HepG2 (cell line): ENCODE measurements around the gene FAM229A. TPM values are rescaled to one million over a fixed set of nuclear protein-coding genes. Genes with fewer than 3 reads are reported as not detected.
A peak's percentile ranks its signal among the peaks of the same experiment; 100 is the strongest.

ENCODE experiments used
- ATAC-seq: fragments of 200-7000 bp; cut with Tn5 transposase; 3 replicates; pipeline ENCODE4 v1.9.1; 2020; ENCODE audit warnings: mild to moderate bottlenecking, moderate library complexity
- BruUV-seq: library from RNA; stranded (reverse); fragments of 400-500 nt; replicated peaks from 2 replicates; lab custom pipeline; 2021; lab: Mats Ljungman, UMichigan
- CTCF ChIA-PET: fragments of 300-600 bp; formaldehyde crosslinking; extraction: SDS; loops from one replicate; lab custom pipeline; 2021; ENCODE audit warnings: low total read pairs, inconsistent platforms, low intra/inter-chr PET ratio; lab: Yijun Ruan, JAX
- POLR2A ChIA-PET: fragments of 350-600 bp; sonication (Branson Sonifier 250); formaldehyde crosslinking; loops from one replicate; lab custom pipeline; 2020; ENCODE audit warnings: antibody characterized with exemption, inconsistent platforms; lab: Yijun Ruan, JAX
- DNase-seq: peaks from one replicate; pipeline ENCODE4 v3.0.0-alpha.2; 2015; ENCODE audit warnings: low spot score
- FAIRE-seq: peaks from 3 replicates; lab custom pipeline; 2011; peaks lifted over from hg19 to GRCh38; lab: Jason Lieb, UNC
- H2AFZ ChIP-seq: one replicate; pipeline ENCODE4 v1.6.1; 2011; ENCODE audit warnings: low read length, inconsistent platforms
- H3K27ac ChIP-seq: fragments of 300-600 bp; 3 replicates; pipeline ENCODE4 v1.8.0; 2011; ENCODE audit warnings: mixed run types, mild to moderate bottlenecking, mixed read lengths, low read length, inconsistent platforms; ENCODE audit not compliant: insufficient read depth; ENCODE audit errors: extremely low read length
- H3K27me3 ChIP-seq, 2 experiments: fragments of 200-600 bp in 1 of 2; 2 replicates in 1 of 2; 3 replicates in 1 of 2; pipeline versions ENCODE4 v1.6.0 to v1.8.0; 2011; ENCODE audit warnings: low read length in 2 of 2, mild to moderate bottlenecking in 2 of 2, moderate library complexity in 2 of 2, inconsistent platforms in 1 of 2; ENCODE audit not compliant: insufficient read depth in 2 of 2, control insufficient read depth in 1 of 2
- H3K36me3 ChIP-seq, 2 experiments: fragments of 200-600 bp in 1 of 2; replicated peaks in 1 of 2; 2 replicates in 1 of 2; 3 replicates in 1 of 2; pipeline versions ENCODE4 v1.5.1 to v1.8.0; 2011; ENCODE audit warnings: low read length in 2 of 2, inconsistent platforms in 1 of 2; ENCODE audit not compliant: insufficient read depth in 2 of 2, control insufficient read depth in 1 of 2
- H3K4me1 ChIP-seq: 2 replicates; pipeline ENCODE4 v1.5.1; 2012; ENCODE audit warnings: low read length, inconsistent platforms; ENCODE audit not compliant: insufficient read depth
- H3K4me2 ChIP-seq: 2 replicates; pipeline ENCODE4 v1.6.0; 2011; ENCODE audit warnings: low read depth, low read length, inconsistent platforms
- H3K4me3 ChIP-seq, 3 experiments: fragments of 200-600 bp in 1 of 3; sonication (generic), shearing (Covaris generic) in 1 of 3; replicated peaks in 1 of 3; 2 replicates each; pipeline ENCODE4 v1.5.1; 2011 to 2016; ENCODE audit warnings: low read length in 3 of 3, inconsistent platforms in 2 of 3, low read depth in 2 of 3, mild to moderate bottlenecking in 2 of 3, control low read depth in 1 of 3, mixed read lengths in 1 of 3; ENCODE audit not compliant: insufficient read depth in 1 of 3
- H3K79me2 ChIP-seq: one replicate; pipeline ENCODE4 v1.6.1; 2011; ENCODE audit warnings: low read length, inconsistent platforms; ENCODE audit not compliant: insufficient read depth
- H3K9ac ChIP-seq: 2 replicates; pipeline ENCODE4 v1.6.0; 2011; ENCODE audit warnings: mild to moderate bottlenecking, low read depth, low read length, inconsistent platforms; ENCODE audit not compliant: insufficient read depth
- H3K9me3 ChIP-seq: 2 replicates; pipeline ENCODE4 v1.5.1; 2012; ENCODE audit warnings: mild to moderate bottlenecking, low read length
- H4K20me1 ChIP-seq: 2 replicates; pipeline ENCODE4 v1.6.0; 2011; ENCODE audit warnings: inconsistent platforms, mild to moderate bottlenecking, low read length, moderate library complexity; ENCODE audit not compliant: insufficient read depth
- AGO1 ChIP-seq: fragments of 200-400 bp; formaldehyde crosslinking; IDR thresholded peaks from 2 replicates; pipeline ENCODE4 v1.6.1; 2017; ENCODE audit warnings: mild to moderate bottlenecking, low read depth, low read length, moderate library complexity; ENCODE audit not compliant: poor library complexity, severe bottlenecking
- CREB1 ChIP-seq, 2 experiments: fragments of 450-650 bp in 1 of 2; IDR thresholded peaks; 2 replicates each; pipeline ENCODE4 v1.6.1; 2016 to 2017; ENCODE audit warnings: control low read depth in 1 of 2, mild to moderate bottlenecking in 1 of 2, missing compliant biosample characterization in 1 of 2, missing genetic modification characterization in 1 of 2
- KDM1A ChIP-seq: IDR thresholded peaks from 2 replicates; pipeline ENCODE4 v1.6.1; 2016; ENCODE audit warnings: missing compliant biosample characterization
- NR2F2 ChIP-seq: IDR thresholded peaks from 2 replicates; pipeline ENCODE4 v1.6.1; 2012; ENCODE audit warnings: low read depth, inconsistent platforms, borderline replicate concordance
- NR3C1 ChIP-seq: sonication (generic); formaldehyde crosslinking; IDR thresholded peaks from 2 replicates; pipeline ENCODE4 v1.4.0; 2020; ENCODE audit warnings: missing genetic modification reagents
- PHF5A ChIP-seq: IDR thresholded peaks from one replicate; pipeline ENCODE4 v1.6.1; 2018; ENCODE audit warnings: low read depth, missing genetic modification reagents; ENCODE audit not compliant: unreplicated experiment
- RAD21 ChIP-seq: fragments of 450-650 bp; formaldehyde crosslinking; IDR thresholded peaks from 2 replicates; pipeline ENCODE4 v1.5.0; 2020; ENCODE audit warnings: mild to moderate bottlenecking
- RBFOX2 ChIP-seq: fragments of 200-400 bp; formaldehyde crosslinking; IDR thresholded peaks from 2 replicates; pipeline ENCODE4 v1.6.1; 2017; ENCODE audit warnings: low read depth, mild to moderate bottlenecking, low read length
- RFX5 ChIP-seq: IDR thresholded peaks from 2 replicates; pipeline ENCODE4 v1.6.1; 2011; ENCODE audit warnings: low read depth, low read length, improper control_type of control experiment
- RXRA ChIP-seq: sonication (generic); formaldehyde crosslinking; IDR thresholded peaks from 2 replicates; pipeline ENCODE4 v1.5.1; 2020; ENCODE audit warnings: missing genetic modification reagents
- TBP ChIP-seq: sonication (generic); formaldehyde crosslinking; IDR thresholded peaks from 2 replicates; pipeline ENCODE4 v1.5.0; 2020; ENCODE audit warnings: missing genetic modification reagents
- TBX2 ChIP-seq: sonication (generic); formaldehyde crosslinking; IDR thresholded peaks from 2 replicates; pipeline ENCODE4 v1.5.0; 2020; ENCODE audit warnings: missing genetic modification reagents, mild to moderate bottlenecking, borderline replicate concordance
- YEATS4 ChIP-seq: sonication (generic); formaldehyde crosslinking; IDR thresholded peaks from 2 replicates; pipeline ENCODE4 v1.4.0; 2020; ENCODE audit warnings: missing genetic modification reagents, borderline replicate concordance
- ZNF121 ChIP-seq: sonication (generic); formaldehyde crosslinking; IDR thresholded peaks from 2 replicates; pipeline ENCODE4 v1.5.0; 2020; ENCODE audit warnings: mild to moderate bottlenecking, missing genetic modification reagents
- ZNF138 ChIP-seq: sonication (generic); formaldehyde crosslinking; IDR thresholded peaks from 2 replicates; pipeline ENCODE4 v1.5.0; 2020; ENCODE audit warnings: mild to moderate bottlenecking, low read depth, missing genetic modification reagents
- ZNF20 ChIP-seq: sonication (generic); formaldehyde crosslinking; IDR thresholded peaks from 2 replicates; pipeline ENCODE4 v1.4.0; 2020; ENCODE audit warnings: mild to moderate bottlenecking, moderate library complexity, missing genetic modification reagents
- ZNF367 ChIP-seq: sonication (generic); formaldehyde crosslinking; IDR thresholded peaks from 2 replicates; pipeline ENCODE4 v1.4.0; 2020; ENCODE audit warnings: missing genetic modification reagents, borderline replicate concordance
- ZNF451 ChIP-seq: sonication (generic); formaldehyde crosslinking; IDR thresholded peaks from 2 replicates; pipeline ENCODE4 v1.5.0; 2020; ENCODE audit warnings: mild to moderate bottlenecking, missing genetic modification reagents
- ZNF609 ChIP-seq: sonication (generic); formaldehyde crosslinking; IDR thresholded peaks from 2 replicates; pipeline ENCODE4 v1.4.0; 2020; ENCODE audit warnings: mild to moderate bottlenecking, missing genetic modification reagents, borderline replicate concordance
- ZNF614 ChIP-seq: IDR thresholded peaks from 2 replicates; pipeline ENCODE4 v1.6.1; 2018; ENCODE audit warnings: missing biosample characterization, missing genetic modification reagents, inconsistent platforms, borderline replicate concordance
- ZNF782 ChIP-seq: sonication (generic); formaldehyde crosslinking; IDR thresholded peaks from 2 replicates; pipeline ENCODE4 v1.4.0; 2020; ENCODE audit warnings: missing genetic modification reagents, mild to moderate bottlenecking, borderline replicate concordance
- WGBS: methylation state at CpG from one replicate; pipeline ENCODE4 v1.1.6; 2017; ENCODE audit warnings: low lambda C conversion rate; 5-methylcytosine and 5-hydroxymethylcytosine counted together
- in situ Hi-C: cut with HindIII; loops from 2 replicates; pipeline ENCODE4 v1.10.0; 2017; ENCODE audit warnings: low pct_unique_long_range_greater_than_20kb; ENCODE audit not compliant: extremely low pct_ligation_motif_present
- intact Hi-C: fragments of 100-400 bp; cut with micrococcal nuclease; formaldehyde crosslinking; loops from one replicate; pipeline ENCODE4 v1.10.0; 2022; ENCODE audit not compliant: unreplicated experiment
- polyA plus RNA-seq, 8 experiments: library from polyadenylated mRNA; depleted of rRNA in 3 of 8; stranded (reverse) in 7 of 8; unstranded in 1 of 8; fragments of >200 nt; fragmentation: Illumina TruSeq in 4 of 8; extraction: Trizol in 4 of 8; gene quantifications; 2 replicates each; pipeline versions ENCODE4 v1.2.1 to v1.2.3, GENCODE V29; 2011 to 2016; ENCODE audit warnings: low read depth in 4 of 8, missing spikeins in 1 of 8, mixed read lengths in 1 of 8; ENCODE audit not compliant: insufficient read depth in 1 of 8
- total RNA-seq, 5 experiments: library from RNA; depleted of rRNA; stranded (reverse); fragments of >200 nt; fragmentation: Illumina TruSeq; extraction: Trizol; gene quantifications; 2 replicates each; pipeline ENCODE4 v1.2.3, GENCODE V29; 2016; ENCODE audit warnings: low read depth in 1 of 5

FAM229A gene
- total and polyA plus RNA-seq, 2 of the 13 experiments (the other 11 are each of a cell fraction or from before 2014, with no cell fraction given), result 3.2 to 17.6 TPM

- in situ Hi-C loops (no loop called here), intact Hi-C loops (no loop called here)
- 24% methylated on average over 5 of the region's 8 CpGs for WGBS
- H3K4me1 ChIP-seq, result peaks cover 86% of the 10 kb centered on the region
- H3K79me2 ChIP-seq, result no peaks in the 10 kb centered on the region
- POLR2A ChIA-PET, result interaction anchor here (10.1 kb wide), 1 partner anchor 11 kb away, joined by 222 read pairs; the partner anchor contains the start of gene MARCKSL1
- CTCF ChIA-PET, result no interaction called here
- no peaks in the 10 kb centered on the region for H3K27me3 ChIP-seq
- H4K20me1 ChIP-seq, result no peaks in the 10 kb centered on the region
- ATAC-seq (peak; percentile 10), FAIRE-seq (peak; percentile 34), DNase-seq (peak; percentile 74)
- TSS peak; percentile 41 for BruUV-seq
- H3K4me3 ChIP-seq, result no peak overlapping the region
- H3K9me3 ChIP-seq, result no peaks in the 10 kb centered on the region
- H3K27ac ChIP-seq, result peak overlapping the region; percentile 92
- H3K36me3 ChIP-seq, result no peaks in the 10 kb centered on the region
- H2AFZ ChIP-seq, result no peak overlapping the region
- H3K9ac ChIP-seq, result peak overlapping the region; percentile 19
- H3K4me2 ChIP-seq, result peak overlapping the region; percentile 47
- TF ChIP-seq RFX5 (no peak), ZNF121 (CRISPR knock-in tag) (peak; percentile 86), TBP (CRISPR knock-in tag) (no peak), AGO1 (no peak), CREB1 (IDR thresholded peaks at IDR 0.05) (no peak), CREB1 (CRISPR knock-in tag; IDR thresholded peaks at IDR 0.05) (peak; percentile 26; the same call in 1 of the 2 replicates), PHF5A (CRISPR knock-in tag) (no peak), NR3C1 (CRISPR knock-in tag) (no peak), ZNF367 (CRISPR knock-in tag) (no peak), KDM1A (CRISPR knock-in tag) (peak; percentile 35; the same call in 1 of the 2 replicates), RAD21 (CRISPR knock-in tag) (no peak), ZNF782 (CRISPR knock-in tag) (no peak), ZNF20 (no peak), NR2F2 (peak; percentile 34; the same call in 1 of the 2 replicates), YEATS4 (CRISPR knock-in tag) (no peak), ZNF614 (CRISPR knock-in tag) (peak; percentile 39; the same call in 1 of the 2 replicates), ZNF609 (CRISPR knock-in tag) (0 out of 2 replicates have a peak, but pooled peaks have one; percentile 20), ZNF451 (CRISPR knock-in tag) (no peak), TBX2 (CRISPR knock-in tag) (no peak), ZNF138 (CRISPR knock-in tag) (no peak), RXRA (CRISPR knock-in tag) (peak; percentile 16; the same call in 1 of the 2 replicates), RBFOX2 (no peak)
These were observed 13.0 kb downstream of the FAM229A start for GRCh38 chr1:32349211-32349708.
